Activated CD4-positive, alpha-beta T cell treated with anti-CD3 and anti-CD28 coated beads for 4 hours (primary cell): ENCODE results near the gene GSTP1.
"Not testable (repeated sequence)": the region's sequence is repeated elsewhere in the genome, so short reads cannot be mapped to it uniquely, and the experiment has no call there.

Source experiments
- DNase-seq, 2 donors: peaks; one replicate each; pipeline ENCODE4 v3.0.0-alpha.2; 2020

GSTP1 gene

DNA sequence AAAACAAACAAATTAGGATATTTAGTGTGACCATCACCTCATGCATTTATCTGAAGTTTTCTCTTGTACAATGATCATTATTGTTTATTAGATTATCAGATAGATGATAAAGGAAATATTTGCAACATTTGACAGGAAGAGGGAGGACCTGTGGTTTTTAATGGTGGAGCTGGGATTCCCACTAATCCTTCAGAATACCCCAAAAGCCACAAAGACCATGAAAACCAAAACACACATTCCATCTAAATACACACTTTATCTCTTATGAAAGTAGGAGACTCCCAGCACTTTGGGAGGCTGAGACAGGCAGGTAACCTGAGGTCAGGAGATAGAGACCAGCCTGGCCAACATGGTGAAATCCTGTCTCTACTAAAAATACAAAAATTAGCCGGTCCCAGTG is 15.5 kb downstream of the GSTP1 start:
- DNase-seq: no peak

DNA sequence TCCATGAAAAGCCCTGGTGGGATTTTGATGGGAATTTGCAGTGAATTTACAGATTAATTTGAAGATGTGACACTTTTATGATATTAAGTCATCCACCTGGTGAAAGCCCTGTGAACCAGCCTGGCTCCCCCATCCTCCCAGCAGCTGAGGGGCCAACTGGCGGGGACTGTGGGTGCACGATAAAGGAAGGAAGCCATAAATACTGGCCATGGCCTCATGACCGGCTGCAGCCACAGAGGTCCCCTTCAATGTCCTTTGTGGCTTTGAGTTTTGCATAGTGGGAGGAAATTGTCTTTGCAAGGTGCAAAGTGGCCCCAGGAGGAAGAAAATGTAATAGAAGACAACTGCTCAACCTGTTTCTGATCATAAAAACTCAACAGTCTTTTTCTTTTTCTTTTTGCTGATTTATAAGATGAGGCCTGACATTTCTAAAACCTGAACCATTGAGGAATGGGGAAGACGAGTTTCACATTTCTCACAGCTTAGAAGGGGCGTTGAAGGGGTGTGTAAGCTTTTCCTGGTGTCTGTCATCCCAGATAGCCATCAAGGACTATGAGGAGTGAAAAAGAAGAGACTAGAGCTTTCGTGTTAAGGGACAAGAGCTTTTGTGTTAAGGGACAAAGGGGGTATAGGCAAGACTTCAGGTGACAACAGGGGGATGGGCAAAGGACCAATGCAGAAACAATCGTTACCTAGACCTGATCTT is 16.9 kb downstream of the GSTP1 start:
- no peak for DNase-seq

DNA sequence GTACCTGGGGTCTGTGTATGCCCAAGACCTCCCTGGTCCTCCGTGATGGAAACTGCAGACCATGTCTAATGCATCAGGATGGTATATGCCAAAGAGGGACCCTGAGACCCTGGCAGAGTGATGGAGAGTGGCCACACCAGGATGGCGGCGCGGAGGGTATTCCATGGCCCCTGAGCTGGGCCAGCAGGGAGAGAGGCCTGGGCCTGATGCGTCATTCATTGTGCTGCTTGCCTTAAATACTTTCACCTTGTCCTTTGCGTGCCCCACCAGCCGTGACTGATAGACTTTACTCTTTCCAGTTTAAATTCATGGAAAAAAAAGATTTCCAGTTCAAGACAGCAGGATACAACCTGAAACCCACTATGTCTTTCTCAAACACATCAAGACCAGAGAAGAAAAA is 17.5 kb downstream of the GSTP1 start:
- DNase-seq: no peak

DNA sequence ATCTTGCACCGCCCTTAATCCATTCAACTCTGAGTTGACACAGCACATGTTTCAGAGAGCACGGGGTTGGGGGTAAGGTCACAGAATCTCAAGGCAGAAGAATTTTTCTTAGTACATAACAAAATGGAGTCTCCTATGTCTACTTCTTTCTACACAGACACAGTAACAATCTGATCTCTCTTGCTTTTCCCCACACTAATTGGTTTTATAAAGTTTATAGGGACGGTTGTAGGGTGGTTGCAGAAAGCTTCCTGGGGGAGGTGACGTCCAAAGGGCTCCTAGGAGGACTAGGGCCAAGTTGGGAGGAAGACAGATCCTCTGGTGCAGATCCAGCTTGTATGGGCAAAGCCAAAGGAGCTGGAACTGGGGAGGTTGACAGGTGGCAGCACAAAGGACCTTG is 20.5 kb downstream of the GSTP1 start:
- DNase-seq: not testable (repeated sequence)

DNA sequence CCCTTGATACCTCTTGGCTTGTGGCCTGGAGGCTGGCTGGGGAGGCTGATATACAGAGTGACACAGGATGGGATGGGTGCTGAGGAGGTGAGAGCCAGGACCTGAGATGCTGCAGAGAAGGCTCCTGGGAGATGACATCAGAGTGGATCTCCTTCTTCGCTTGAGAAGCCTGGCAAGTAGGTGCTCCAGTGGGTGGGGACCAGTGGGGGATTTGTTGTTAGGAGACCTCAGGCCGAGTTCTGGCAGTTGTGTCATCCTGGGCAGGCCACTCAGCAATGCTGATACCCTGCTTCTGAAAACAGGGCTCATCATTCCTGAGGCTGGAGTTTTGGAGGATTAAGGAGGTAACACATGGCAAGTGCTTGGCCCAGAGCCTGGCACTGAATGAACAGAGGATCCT is 21.2 kb downstream of the GSTP1 start:
- DNase-seq: no peak

DNA sequence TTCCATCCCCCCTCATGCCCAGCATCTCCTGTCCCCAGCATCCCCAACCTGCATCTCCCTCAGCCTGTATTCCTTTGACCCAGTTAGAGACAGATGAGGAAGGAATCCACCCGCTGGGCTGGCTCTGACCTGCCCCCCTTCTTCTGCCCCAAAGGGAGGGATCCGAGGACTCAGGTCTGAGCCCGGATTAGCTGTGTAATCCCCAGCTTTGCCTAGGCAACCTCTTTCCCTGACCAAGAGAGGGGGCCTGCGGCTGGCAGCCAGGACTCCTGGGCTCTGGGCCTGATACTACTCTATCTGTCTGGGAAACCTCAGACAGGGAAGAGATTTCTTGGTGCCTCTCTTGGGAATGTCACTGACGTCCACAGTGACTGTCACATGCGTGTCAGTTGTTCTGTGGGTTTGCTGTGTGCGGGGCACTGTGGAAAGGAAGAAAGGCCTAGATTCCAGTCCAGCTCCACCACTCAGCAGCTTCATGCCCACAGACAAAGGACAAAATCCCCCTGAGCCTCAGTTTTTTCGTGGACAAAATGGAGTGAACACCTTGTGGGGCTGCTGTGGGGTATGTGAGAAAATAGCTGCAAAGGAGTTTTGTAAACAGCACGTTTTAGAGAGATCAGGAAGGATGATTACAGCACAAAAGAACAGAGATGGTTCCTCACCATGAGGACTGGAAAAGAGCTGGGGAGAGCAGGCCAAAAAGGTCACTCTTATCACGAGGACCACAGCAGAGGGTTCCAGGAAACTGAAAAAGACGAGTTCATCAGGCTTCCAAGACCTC is 21.8 kb downstream of the GSTP1 start:
- DNase-seq: no peak

DNA sequence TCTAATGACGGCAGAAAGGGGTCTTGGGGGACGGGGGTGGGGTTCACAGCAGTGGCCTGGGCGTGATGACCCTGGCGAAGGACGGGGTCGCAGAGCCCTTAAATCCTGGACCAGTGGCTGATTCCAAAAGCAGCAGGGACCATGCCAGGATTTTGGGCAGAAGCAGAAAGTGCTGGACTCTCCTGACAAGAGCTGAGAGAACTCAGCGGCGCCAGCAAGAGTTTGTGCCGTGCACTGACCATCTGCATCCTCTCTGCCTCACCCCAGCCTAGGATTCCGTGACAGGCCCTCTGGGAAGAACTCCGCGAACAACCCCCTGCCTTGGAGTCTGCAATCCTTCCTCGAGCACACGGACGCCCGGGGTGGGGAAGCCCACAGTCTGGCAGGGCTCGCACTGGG is 22.5 kb downstream of the GSTP1 start:
- no peak for DNase-seq

DNA sequence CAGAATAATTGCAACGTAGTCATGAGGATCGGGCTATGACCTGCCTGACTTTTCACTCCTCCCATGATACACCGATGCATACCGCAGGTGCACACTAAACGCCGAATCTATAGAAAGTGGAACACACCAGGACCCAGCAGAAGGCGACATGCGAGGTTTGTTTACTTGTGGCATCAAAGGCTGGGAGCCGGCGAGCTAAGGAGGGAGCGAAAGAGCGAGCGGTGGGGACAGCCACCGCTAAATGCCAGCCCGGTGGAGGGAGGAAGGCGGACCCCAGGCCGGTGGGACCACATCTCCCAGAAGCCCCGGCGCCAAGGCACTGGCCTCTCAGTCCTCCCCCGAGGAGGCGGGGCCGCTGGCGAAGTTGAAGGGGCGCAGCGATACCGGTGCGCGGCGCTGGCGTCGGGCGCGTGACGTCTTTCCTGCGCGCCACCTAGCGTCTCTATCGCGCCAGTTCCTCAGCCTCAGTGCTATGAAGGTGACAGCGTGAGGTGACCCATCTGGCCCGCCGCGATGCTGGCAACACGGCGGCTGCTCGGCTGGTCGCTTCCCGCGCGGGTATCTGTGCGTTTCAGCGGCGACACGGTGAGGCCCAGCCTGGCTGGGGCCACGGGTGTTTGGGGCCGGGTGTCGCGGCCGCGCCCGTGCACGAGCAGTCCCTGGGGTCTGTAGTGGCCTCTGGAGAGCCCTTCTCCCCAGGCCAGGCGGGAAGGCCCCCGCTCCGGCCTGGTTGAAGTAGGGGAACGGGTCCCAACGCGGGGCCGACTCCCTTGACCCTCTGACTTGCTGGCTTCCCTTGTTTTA is 23.1 kb downstream of the GSTP1 start, which contains the start of gene NDUFV1:
TSS of gene NDUFV1 (plus strand) at position 445 of the 804 bp plus-strand sequence. CDS start at position 514, 69 bp downstream.
- peak; percentile 96 for DNase-seq

DNA sequence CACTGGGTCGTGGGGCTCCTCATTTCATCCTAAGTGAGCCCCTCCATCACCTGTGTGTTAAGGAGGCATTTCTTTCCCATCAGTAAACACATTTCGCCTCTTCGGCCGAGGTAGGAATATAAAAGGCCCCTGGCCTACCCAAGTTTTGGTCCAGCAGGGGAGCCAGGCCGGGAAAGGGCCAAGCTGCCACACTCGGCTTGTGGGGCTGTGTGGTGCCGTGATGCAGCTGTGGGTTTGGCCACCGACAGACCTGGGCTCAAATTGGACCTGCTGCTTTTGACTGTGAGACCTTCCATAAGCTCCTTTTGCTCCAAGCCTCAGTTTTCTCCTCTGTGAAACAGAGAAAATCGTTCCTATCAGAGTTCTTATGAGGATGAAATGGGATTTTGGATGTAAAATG is 23.9 kb downstream of the GSTP1 start:
- no peak for DNase-seq

DNA sequence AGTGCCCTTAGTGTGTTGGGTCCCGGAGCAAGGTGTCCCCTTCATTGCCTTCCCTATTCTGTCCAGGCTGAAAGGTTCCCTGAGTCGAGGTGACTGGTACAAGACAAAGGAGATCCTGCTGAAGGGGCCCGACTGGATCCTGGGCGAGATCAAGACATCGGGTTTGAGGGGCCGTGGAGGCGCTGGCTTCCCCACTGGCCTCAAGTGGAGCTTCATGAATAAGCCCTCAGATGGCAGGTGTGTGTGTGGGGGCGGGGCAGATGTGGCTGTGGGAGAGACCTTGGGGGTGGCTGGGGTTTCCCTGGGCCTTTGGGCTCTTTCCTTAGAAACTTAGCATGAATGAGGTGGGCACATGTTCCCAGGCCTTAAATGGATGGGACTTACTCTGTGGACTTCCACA is 24.9 kb downstream of the GSTP1 start:
- no peak for DNase-seq

DNA sequence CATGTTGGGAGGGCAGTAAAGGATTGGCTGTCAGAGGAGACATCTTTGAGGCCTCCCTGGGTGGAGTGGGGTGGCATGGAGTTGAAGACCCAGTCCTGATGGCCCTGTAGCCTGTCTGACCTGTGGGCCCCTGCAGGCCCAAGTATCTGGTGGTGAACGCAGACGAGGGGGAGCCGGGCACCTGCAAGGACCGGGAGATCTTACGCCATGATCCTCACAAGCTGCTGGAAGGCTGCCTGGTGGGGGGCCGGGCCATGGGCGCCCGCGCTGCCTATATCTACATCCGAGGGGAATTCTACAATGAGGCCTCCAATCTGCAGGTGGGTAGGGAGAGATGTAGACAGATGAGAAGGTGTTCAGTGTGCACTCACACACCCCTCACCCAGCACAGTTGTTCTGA is 25.7 kb downstream of the GSTP1 start:
- no peak for DNase-seq

DNA sequence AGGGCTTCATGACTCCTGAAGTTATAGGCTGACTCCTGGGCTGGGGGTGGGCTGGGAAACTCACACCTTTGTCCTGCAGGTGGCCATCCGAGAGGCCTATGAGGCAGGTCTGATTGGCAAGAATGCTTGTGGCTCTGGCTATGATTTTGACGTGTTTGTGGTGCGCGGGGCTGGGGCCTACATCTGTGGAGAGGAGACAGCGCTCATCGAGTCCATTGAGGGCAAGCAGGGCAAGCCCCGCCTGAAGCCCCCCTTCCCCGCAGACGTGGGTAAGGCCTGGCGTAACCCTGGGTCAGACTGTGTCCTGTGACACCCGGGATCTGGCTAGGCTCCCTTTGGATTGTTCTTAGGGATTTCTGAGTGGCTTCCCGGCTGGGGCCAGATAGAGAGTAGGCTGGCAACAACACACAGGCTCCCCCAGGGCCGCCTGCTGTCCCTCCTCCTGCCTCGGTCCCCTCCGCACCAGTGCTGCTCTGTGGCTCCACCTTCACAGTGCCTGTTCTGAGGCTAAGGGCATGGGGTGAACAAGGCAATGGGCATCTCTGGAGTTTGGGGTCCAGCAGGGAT is 26.8 kb downstream of the GSTP1 start:
- no peak for DNase-seq

DNA sequence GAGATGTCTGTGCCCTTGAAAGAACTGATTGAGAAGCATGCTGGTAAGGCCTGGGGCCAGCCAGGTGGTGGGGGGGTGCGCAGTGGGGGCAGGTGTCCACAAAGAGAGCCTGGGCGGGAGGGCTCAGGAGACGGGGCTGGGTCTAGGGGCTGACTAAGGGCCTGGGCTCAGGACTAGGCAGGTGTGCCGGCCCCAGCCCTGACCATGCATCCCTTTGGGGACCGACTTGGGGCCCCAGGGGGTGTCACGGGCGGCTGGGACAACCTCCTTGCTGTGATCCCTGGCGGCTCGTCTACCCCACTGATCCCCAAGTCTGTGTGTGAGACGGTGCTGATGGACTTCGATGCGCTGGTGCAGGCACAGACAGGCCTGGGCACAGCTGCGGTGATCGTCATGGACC is 27.6 kb downstream of the GSTP1 start:
- no peak for DNase-seq

DNA sequence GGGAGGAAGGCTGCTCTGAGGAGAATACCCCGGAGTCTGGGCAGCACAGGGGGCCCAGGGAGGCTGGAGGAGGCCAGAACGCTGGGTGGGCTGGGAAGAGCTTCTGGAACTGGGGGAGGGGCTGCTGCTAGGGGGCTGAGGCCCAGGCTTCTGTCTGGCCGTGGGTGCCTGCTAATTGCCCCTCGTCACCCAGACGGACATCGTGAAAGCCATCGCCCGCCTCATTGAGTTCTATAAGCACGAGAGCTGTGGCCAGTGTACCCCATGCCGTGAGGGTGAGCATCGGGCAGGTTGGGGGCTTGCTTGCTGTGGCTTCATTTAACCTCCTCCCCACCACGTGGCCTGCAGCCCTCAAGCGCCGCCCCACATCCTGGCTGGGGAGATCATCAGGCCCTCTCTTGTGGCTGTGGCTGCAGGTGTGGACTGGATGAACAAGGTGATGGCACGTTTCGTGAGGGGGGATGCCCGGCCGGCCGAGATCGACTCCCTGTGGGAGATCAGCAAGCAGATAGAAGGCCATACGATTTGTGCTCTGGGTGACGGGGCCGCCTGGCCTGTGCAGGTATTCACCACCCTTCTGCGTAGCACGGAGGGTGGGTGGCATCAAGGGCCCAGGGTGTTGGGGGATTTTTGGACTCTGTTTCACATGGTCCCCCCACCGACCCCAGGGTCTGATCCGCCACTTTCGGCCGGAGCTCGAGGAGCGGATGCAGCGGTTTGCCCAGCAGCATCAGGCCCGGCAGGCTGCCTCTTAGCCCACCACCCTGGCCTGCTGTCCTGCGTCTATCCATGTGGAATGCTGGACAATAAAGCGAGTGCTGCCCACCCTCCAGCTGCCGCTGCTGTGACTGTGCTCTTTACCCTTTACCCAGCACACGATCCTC is 28.3 kb downstream of the GSTP1 start:
- DNase-seq: no peak

DNA sequence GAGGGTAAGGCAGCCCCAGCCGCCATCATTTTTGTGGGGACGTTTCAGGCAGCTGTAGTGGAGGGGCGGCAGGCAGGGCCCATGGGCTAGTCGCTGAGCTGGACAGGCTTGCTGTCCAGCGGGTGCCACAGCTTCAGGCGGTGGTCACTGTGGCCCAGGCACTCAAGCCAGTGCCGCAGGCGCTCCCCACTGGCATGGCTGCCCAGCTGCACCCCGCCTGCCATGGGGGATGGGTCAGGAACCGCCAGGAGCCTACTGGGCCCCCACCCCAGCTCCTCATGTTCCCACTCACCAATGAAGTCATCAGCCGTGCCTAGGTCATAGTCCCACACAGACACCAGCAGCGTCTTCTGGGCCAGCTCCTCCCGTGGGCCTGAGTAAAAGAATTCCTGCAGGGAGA is 29.1 kb downstream of the GSTP1 start:
- no peak for DNase-seq

DNA sequence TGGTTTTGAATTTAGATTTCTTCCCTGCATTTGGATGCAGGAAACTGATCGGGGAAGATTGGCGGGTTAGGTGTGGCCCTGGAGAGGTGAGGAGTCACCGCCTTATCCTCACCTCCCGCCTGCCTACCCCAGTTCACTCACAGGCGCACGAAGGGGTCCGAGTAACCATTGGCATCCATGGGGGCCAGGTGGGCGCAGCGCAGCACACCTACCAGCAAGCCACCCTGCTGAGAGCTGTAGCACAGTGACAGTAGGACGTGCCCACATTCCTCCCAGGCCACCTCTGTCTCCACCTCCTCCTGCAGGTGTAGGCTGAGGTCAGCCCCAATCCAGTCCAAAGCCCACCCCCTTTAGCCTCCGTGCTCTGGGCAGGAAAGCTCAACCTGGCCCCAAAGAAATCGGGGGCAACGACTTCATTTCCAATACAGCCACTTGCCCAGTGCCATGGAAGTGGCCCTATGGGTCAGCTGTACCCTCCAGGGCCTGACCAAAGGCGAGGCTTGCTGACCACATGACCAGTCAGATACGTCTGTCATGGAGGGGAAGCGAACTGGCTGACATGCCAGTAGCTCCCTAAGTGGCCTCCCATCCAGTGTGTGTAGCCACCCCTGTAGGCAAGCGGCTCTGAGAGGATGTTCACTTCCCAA is 29.8 kb downstream of the GSTP1 start:
- no peak for DNase-seq

DNA sequence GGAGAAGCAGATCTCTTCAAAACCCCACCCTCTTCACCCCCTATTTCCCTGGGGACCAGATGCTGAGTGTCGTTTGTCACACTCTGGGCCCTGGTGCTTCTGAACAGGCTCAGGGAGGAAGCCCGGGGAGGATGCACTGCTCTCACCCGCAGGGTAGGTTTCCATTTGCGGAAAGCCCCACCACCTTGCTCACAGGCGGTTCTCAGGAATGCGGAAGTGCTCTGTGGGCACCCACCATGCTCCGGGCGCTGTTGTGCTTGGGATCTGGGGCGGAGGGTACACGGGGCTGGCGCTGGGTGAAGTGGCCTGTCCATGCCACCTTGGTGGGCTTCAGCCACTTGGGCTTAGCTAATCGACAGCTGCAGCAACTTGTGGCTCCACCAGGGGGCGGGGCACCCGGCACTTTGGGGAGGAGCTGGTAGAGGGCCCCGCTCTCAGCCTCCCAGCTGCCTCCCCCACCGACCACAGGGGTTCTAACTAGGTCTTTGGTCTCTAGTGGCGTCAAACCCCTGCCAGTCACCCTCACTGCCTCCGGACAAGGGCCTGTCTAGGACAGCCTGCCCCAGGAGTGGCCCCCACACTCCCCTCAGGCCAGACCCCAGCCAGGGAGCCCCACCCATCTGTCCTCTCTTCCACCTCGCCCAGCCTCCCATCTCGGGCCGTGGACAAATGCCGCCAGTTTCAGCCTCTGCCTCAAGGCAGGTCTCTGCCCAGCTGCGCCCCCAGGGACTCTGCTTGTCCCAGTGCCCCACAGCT is 30.5 kb downstream of the GSTP1 start:
- peak; percentile 82 to 83 for DNase-seq

DNA sequence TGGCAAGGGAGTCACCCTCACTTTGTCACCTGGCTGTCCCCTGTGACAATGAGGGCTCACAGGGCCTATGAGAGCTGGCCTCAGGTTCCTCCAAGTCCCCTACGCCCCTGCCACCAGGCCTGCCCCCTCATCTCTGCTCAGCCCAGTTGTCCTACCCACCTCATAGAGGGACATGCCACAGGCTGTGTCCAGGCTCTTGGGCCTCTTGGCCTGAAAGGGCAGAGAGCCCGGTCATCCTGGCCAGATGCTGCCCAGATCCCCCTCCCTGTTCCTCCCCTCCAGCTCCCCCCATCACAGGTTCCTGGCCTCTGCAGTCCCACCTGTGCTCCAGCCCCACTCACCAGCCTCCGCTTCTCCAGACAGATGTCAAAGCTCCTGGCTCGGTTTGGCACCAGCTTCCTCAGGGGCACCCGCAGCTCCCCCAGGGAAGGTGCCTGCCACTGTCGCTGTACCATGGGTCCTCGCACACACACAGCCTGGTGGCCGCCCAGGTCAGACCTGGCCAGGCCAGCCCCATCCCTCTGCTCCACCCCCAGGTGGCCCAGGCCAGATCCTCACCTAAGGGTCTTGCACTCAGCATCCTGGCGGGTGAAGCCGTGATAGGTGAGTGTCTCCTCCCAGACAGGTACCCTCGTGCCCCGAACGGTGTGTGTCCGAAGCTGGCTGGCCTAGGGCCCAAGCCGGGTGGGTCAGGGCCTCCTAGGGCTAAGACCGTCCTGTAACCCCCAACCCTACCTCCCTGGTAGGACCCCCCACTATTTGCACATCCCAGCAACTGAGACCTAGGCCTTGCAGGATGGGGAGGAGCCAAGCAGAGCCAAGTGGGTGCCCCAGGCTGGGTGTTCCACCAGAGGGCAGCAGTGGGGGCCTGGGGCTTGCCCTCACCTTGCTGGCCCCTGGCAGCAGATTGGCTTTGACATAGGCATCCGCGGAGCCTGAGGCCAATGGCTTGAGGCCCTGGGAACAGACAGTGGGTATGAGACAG is 31.4 kb downstream of the GSTP1 start:
- peak; percentile 41 to 46 for DNase-seq

DNA sequence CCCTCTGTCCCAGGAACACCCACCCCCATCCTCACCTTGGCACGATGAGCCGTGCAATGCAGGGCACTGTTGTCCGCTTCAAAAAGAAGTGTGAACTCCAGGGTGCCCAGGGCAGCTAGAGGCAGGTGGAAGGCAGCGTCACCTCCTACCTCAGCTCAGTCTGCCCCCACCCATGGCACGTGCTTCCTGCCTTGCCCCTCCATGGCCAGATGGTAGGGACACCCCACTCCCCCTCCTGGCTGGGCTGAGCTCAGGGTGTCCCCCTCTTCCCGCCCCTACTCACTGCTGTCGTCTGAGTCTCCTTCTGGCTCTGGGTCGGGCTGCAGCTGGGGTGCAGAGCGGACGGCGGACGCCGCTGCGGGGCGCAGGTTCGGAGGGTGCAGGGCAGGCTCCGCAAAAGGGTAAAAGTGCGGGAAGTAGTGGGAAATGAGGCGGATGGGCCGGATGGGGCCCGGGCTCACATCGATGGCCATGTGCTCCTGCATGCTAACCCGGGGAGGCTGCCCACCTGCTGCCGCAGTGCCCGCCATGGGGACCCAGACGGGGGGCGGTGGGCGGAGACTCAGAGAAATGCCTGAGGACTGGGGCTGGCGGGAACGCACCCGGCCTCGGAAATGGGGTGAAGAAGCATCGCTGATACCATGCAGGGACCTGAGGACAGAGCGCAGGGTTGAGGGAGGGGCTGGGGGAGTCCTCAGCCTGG is 32.3 kb downstream of the GSTP1 start:
- no peak for DNase-seq
